Measurements from ENCODE around the gene TSPAN9.

TSPAN9 gene

DNA sequence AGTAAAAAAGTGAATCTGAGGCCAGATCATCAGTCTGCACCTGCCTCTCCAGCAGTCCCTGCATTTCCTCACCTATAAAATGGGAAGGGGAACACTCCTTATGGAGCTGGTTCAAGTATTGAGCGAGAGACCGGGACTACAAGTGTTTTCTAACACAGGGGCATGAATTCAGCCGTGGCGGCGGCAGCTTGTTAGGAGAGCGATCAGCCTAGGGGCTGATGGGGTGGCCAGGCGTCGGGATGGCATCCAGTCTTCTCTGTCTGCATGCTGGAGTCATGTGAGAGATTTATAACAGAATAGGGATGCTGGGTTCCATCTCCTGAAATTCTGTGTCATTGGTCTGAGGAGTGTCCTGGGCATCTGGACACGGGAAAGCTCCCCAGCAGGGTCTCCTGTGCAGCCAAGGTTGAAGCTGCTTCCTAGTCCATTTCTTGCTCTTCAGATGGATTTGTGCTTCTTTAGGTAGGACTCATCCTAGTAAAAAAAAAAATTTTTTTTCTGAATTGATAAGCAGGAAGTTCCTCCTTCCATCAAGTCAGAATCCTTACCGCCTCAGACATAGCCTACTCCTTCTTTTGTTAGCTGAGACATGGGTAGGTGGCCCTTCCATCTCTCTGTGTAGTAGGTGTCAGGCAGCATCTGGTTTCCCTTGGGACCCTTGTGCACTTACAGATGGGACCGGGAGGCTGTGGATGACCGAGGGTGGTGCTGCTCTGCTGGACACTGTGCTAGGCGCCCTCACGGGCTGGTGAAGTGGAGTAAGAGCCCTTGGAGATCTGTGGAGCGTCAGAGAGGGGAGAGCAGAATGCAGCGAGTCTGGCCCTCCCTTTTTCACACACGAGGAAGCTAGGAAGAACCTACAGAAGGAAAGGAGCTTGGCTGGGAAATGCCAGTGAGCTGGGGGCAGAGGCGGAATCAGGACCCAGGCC is 146.7 kb downstream of the TSPAN9 start:
- DNase-seq, result no peak
- H3K27me3 Mint-ChIP-seq, result no peaks in the 10 kb centered on the region
- no peak overlapping the region for H3K4me3 Mint-ChIP-seq
- ATAC-seq, result no peak
- H3K4me1 Mint-ChIP-seq, result peaks cover 11% of the 10 kb centered on the region
- no peaks in the 10 kb centered on the region for H3K9me3 Mint-ChIP-seq
- H3K27ac Mint-ChIP-seq, result no peak overlapping the region

DNA sequence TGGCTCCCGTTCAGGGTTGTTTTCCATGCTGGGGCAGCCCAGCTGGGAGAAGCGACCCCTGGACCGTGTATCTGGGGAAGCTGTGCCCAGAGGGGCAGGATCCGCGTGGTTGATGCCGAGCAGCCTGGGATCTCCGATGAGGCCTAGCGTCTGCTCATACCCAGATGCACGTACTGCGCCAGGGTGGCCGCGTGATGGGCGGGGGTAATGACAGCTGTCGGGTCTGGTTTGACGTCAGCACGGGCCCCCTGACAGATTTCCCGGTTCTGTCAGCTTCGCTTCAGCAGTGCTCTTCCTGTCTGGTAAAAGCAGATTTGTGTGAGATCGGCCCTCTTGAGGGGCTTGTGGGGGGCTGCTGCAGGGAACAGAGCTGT is 147.3 kb downstream of the TSPAN9 start:
- Mint-ChIP-seq H3K27ac (peak overlapping the region in 1 of 2 donors; percentile 57), H3K9me3 (no peaks in the 10 kb centered on the region), H3K4me3 (no peak overlapping the region), H3K4me1 (peaks cover 11% of the 10 kb centered on the region), H3K27me3 (no peaks in the 10 kb centered on the region)
- no peak for DNase-seq
- no peak for ATAC-seq

DNA sequence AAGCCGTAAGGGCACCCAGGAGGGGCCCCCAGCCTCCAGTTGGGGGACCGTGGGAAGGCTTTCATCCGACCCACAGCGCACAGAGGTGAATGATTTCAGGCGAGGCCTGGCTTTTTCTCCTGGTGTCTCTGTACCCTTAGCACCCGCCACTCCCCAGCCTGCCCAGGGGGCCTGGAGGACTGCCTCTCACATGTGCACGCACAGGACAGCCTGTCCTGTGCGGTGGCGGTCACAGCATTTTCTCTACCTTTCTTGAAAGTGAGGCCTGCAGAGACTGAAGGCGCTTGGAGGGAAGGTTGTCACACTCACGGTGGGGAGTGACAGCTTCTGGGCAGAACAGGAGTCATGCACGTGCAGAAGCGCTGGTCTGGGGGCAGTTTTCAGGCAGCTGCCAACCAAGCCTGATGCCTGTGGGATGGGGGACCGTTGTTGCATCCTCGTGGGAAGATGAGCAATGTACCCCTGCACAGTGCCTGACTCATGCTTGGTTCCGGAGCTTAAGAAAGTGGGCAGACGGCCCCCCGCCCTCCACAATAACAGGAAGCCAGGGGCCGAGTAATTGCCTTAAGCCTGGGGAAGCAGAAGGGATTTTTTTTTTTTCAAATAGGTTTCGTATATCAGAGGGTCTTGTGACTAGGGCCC is 148.1 kb downstream of the TSPAN9 start:
- Mint-ChIP-seq H3K27ac (peak overlapping the region; percentile 65 to 78), H3K4me3 (peak overlapping the region in 1 of 2 donors; percentile 44), H3K27me3 (no peaks in the 10 kb centered on the region), H3K4me1 (peaks cover 11% of the 10 kb centered on the region), H3K9me3 (no peaks in the 10 kb centered on the region)
- peak; percentile 42 for ATAC-seq
- DNase-seq, result no peak

DNA sequence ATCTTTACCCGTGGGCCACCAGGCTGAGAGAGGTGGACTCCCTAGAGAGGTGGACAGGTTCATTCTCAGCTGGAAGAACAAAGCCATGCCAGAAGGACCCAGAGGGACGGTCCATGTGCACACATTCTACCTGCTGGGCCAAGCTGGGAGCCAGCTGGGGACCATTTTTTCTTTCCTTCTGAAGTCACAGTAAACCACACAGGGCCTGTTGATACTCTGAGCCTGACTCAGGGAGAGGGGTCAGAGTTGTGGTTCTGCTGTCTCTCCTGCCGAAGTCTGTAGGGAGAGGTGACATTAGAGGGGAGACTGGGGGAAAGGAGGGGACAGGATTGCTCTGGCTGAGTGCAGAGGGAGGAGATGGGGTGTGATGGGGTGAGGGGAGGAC is 148.6 kb downstream of the TSPAN9 start:
- no peaks in the 10 kb centered on the region for H3K9me3 Mint-ChIP-seq
- DNase-seq (no peak), ATAC-seq (peak; percentile 11)
- no peaks in the 10 kb centered on the region for H3K27me3 Mint-ChIP-seq
- H3K4me1 Mint-ChIP-seq, result peaks cover 11% of the 10 kb centered on the region
- H3K4me3 Mint-ChIP-seq, result peak overlapping the region in 1 of 2 donors; percentile 44
- H3K27ac Mint-ChIP-seq, result no peak overlapping the region

DNA sequence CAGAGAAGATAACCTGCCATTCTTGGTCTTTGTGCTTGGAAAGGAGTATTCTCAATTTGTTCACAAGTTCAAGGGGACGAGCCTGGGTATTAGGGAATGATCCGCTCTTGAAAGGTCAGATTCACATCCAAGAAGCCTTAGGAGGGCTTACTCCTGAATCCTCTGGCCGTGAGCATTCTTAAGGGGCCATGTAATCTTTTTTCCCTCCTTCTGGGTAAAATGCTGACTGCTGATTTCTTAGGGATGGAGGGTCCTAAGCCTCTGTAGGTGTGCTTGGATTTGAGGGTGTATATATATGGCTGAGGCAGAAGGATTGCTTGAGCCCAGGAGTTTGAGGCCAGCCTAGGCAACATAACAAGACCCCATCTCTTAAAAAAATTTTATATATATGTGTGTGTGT is 149.1 kb downstream of the TSPAN9 start:
- Mint-ChIP-seq H3K9me3 (no peaks in the 10 kb centered on the region), H3K4me3 (no peak overlapping the region), H3K27me3 (no peaks in the 10 kb centered on the region), H3K27ac (no peak overlapping the region), H3K4me1 (peaks cover 11% of the 10 kb centered on the region)
- ATAC-seq (no peak), DNase-seq (no peak)

DNA sequence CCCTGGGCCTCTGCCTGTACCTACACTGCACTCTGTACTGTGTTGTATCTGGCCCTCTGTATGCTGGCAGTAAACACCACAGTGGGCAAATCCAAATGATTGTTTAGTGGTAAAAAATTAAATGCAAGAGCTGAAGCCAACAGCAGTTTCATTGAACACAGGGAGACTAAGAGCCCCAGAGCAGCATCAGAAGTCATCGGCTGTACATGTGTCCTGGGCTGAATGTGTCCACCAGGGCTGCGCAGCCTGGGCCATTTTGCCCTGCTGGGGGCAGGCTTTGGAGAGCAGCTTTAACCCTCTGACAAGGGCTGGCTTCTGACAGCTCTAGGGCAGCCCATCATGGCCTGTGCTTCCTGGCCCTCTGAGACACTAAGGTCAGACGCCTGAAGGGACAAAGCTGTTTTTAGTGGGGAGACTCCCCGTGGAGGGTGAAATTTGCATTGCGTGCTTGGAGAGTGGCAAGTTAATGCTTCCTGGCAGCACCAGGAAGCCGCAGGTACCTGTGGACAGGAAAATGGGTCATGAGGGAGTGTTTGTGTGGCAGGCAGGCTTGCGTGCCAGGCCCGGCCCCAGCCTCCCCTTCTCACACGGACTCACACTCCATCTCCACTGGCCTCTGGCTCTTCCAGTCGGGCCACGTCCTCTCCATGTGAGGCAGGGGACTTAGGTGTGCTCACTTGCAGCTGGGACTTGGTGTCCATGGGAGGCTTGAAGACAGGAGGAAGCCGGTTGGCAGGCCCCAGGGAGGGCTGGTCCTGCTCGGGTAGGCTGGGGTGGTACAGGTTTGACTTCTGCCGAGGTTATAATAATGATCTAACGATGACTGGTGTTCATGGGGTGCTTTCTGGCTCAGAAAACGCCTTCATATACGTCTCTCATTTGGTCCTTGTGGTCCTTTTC is 150.1 kb downstream of the TSPAN9 start:
- ATAC-seq (no peak), DNase-seq (no peak)
- peaks cover 11% of the 10 kb centered on the region for H3K4me1 Mint-ChIP-seq
- no peak overlapping the region for H3K4me3 Mint-ChIP-seq
- H3K9me3 Mint-ChIP-seq, result no peaks in the 10 kb centered on the region
- peaks cover 7% of the 10 kb centered on the region for H3K27me3 Mint-ChIP-seq
- peak overlapping the region in 1 of 2 donors; percentile 55 for H3K27ac Mint-ChIP-seq

DNA sequence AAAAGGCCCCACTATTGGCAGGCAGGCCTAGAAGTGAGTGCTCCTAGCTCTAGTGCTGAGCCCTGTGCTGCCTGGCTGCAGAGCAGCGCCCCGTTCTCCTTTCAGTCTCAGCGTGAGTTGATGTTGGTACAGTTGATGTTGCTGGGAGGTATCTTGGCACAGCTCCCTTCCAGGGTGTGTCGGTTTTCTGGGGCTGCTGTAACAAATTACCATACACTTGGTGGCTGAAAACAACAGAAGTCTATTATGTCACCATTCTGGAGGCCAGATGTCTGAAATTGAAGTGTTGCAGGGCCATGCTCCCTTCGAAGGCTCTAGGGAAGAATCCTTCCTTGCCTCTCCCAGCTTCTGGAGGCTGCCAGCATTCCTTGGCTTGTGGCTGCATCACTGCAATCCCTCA is 151.4 kb downstream of the TSPAN9 start:
- H3K27me3 Mint-ChIP-seq, result peaks cover 7% of the 10 kb centered on the region
- no peaks in the 10 kb centered on the region for H3K9me3 Mint-ChIP-seq
- DNase-seq (no peak), ATAC-seq (no peak)
- peaks cover 11% of the 10 kb centered on the region for H3K4me1 Mint-ChIP-seq
- H3K27ac Mint-ChIP-seq, result peak overlapping the region in 1 of 2 donors; percentile 29
- no peak overlapping the region for H3K4me3 Mint-ChIP-seq

DNA sequence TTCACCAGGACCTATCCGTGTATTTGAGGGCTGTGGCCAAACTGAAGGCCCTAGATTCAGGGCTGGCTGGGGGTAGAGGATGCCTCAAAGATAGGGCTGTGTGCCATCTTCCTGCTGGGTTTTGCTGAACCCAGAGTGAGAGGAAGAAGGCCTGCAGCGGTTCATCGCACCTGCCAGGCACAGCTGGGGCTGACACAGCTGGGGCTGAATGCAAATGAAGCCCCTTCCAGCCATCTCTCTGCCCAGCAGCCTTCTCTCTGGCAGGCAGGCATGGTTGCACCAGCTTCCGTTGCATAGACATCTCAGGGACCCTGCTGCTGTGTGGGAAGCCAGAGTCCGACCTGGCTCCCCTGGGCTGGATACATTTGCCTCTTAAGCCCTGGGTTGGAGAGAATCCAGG is 152.4 kb downstream of the TSPAN9 start:
- Mint-ChIP-seq H3K27ac (no peak overlapping the region), H3K9me3 (no peaks in the 10 kb centered on the region), H3K4me3 (peak overlapping the region in 1 of 2 donors; percentile 5), H3K4me1 (peaks cover 11% of the 10 kb centered on the region), H3K27me3 (peaks cover 7% of the 10 kb centered on the region)
- ATAC-seq (no peak), DNase-seq (no peak)

DNA sequence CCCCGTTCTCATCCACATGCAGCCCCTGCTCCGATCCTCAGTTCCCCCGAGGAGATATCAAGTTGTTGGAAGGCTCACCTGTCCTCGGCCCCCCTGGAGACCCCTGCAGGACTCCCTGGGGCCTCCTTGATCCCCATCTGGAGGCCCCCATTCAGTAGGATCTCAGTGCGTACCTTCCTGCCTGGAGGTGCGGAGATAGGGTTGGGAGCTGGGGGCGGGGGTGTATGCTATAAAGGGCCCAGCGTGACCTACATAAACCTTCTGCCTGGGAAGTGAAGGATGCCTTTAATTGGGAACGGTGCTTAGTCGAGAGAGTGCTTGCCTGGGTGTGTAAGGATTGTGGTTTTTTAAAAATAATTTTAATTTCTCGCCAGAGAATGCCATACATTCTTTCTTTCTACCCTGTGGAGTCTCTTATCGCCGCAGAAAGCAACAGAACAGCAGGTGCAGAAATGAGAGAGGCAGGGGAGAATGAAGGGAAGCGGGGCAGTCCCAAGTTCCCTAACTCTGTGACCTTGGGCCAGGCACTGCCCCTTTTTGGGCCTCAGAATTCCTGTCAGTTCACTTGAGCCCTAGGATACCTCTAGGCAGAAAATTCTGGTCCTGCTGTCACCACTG is 153.7 kb downstream of the TSPAN9 start:
- Mint-ChIP-seq H3K9me3 (no peaks in the 10 kb centered on the region), H3K27me3 (peaks cover 7% of the 10 kb centered on the region), H3K4me1 (peaks cover 4% of the 10 kb centered on the region), H3K27ac (no peak overlapping the region), H3K4me3 (no peak overlapping the region)
- DNase-seq (no peak), ATAC-seq (no peak)

DNA sequence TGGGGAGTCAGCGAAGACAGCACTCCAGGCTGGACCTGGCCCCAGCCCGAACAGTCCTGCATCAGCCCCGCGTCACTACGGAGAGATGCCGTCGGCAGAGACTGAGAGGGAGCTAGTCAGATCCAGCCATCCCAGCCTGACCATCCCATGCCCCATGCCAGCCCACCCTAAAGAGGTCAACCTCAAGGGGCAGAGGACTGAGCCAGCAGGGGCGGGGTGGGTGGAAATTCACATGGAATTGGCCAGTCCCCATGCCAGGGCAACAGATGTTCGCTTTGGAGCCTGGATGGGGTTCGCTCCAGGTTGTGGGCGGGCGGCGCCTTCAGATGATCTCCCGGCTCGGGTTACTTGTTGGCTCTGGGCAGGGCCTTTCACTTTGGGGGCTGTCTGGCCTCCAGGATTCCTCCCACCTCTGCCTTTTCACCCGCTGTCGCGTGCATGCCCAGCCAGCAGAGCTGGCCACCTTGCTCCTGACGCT is 154.3 kb downstream of the TSPAN9 start:
- DNase-seq, result no peak
- H3K27me3 Mint-ChIP-seq, result peaks cover 7% of the 10 kb centered on the region
- no peak overlapping the region for H3K4me3 Mint-ChIP-seq
- H3K4me1 Mint-ChIP-seq, result no peaks in the 10 kb centered on the region
- ATAC-seq, result no peak
- H3K9me3 Mint-ChIP-seq, result no peaks in the 10 kb centered on the region
- no peak overlapping the region for H3K27ac Mint-ChIP-seq

DNA sequence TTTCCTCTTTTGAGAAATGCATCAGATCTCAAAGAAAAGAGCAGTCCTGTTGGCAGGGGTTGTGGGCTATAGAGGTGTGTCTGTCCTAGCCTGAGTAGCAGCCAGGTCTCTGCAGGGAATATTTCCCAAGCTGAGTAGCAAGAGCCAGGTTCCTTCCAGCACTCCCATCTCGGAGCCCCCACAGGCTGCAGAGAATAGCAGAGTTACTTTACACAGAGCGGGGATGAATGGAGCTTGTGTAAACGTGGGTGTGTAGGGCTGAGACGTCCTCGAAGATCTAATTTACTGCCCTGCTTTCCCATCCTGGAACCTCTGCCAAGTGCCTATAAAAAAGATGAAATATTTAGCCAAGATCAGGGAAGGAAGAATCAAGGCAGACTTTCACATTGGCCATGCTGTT is 156.6 kb downstream of the TSPAN9 start:
- H3K27me3 Mint-ChIP-seq, result peaks cover 22% of the 10 kb centered on the region
- H3K27ac Mint-ChIP-seq, result no peak overlapping the region
- no peaks in the 10 kb centered on the region for H3K9me3 Mint-ChIP-seq
- no peaks in the 10 kb centered on the region for H3K4me1 Mint-ChIP-seq
- no peak overlapping the region for H3K4me3 Mint-ChIP-seq
- no peak for ATAC-seq
- DNase-seq, result no peak

DNA sequence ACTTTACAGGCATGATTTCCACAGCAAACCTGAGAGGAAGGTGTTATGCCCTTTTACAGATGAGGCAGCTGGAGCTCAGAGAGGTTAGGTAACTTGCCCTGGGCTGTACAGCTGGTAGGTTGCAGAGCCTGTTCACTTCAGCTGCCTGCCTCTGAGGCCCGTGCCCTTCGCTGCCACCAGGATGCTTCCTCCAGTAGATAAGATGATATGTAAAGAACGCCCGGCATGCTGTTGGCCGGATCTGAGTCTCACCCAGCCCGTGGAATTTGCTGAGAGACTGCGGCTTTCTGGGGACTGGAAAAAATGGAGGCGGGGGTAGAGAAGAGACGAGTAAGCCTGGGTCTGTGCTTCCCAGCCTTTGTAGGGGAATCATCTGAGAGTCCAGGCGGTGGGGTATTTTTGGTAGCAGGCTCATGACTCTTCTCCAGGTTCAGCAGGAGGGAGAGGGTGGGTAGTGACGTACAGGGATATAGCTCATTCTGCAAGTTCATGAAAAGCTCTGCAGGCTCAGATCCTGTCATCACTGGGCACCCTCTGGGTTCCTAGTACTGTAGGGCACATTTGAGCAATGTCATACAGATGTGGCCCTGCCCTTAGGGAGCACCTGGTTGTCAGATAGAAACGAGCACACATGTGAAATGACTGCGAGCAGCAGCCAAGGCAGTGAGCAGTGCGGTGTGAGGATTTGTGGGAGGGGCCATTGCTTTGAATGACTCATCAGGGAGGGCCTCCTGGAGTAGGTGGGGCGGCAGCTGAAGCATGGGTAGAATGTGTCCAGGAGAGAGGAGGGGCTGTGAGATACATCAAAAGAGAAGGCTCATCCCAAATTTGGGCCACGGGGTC is 159.4 kb downstream of the TSPAN9 start:
- Mint-ChIP-seq H3K27ac (no peak overlapping the region), H3K9me3 (no peaks in the 10 kb centered on the region), H3K27me3 (peaks cover 22% of the 10 kb centered on the region), H3K4me1 (no peaks in the 10 kb centered on the region), H3K4me3 (no peak overlapping the region)
- ATAC-seq (peak; percentile 45), DNase-seq (no peak)

DNA sequence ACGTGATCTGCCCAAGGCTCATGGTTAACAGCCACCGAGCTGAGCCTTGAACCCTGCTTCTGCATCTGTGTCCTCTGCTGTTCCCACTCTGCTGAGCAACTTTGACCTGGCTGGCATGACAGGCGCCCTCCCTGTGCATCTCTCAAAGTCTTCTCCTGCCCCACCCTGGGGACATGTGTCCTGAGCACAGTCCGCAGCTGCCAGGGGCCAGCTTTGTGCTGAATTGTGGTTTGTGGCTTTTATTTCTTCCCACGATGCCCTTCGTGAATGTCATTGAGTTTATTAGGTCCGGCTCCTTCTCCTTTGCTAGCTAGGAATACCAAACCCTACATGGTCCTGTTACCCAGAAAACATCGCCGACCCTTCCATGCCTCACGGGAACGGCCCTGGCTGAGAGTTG is 161.0 kb downstream of the TSPAN9 start:
- Mint-ChIP-seq H3K4me3 (no peak overlapping the region), H3K9me3 (no peaks in the 10 kb centered on the region), H3K27me3 (peaks cover 15% of the 10 kb centered on the region), H3K4me1 (no peaks in the 10 kb centered on the region), H3K27ac (no peak overlapping the region)
- DNase-seq, result no peak
- ATAC-seq, result no peak

DNA sequence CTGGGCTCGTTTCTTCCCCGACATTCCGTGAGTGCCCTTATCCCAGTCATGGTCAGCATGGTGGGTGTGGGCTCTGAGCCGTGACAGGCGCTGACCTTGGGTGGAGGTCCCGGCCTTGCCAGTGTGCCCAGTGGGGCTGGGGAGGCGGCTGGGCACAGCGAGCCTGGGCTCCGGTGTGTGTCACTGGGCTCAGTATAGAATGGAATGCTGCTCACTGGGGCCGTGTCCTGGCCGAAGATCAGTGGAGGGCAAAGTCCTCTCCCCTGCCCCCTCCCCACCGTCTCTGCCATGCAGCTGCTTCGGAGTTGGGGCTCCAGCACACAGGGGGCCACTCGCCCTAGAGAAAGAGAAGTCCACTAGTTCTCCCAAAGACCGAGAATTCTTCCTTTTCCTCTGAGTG is 164.4 kb downstream of the TSPAN9 start:
- DNase-seq (no peak), ATAC-seq (no peak)
- Mint-ChIP-seq H3K27me3 (peaks cover 15% of the 10 kb centered on the region), H3K9me3 (no peaks in the 10 kb centered on the region), H3K4me1 (no peaks in the 10 kb centered on the region), H3K4me3 (no peak overlapping the region), H3K27ac (no peak overlapping the region)
